Measurements from ENCODE around the gene SLC26A8. TPM values are rescaled to one million over a fixed set of nuclear protein-coding genes. Genes with fewer than 3 reads are reported as not detected.

SLC26A8 gene
- polyA plus RNA-seq, 3 donors: 0.52 to 1.7 (median 1.5) TPM

GRCh38 chr6:36053878-36054277 lies 29.4 kb upstream of the SLC26A8 start:
- H3K27me3 ChIP-seq (ENCODE audit: control insufficient read depth in 2 of 2, insufficient read depth in 2 of 2, low read length in 2 of 2): no peaks in the 10 kb centered on the region
- H3K4me3 ChIP-seq (replicated peaks in 1 of 3; ENCODE audit: low read depth in 2 of 3, low read length in 3 of 3): no peak overlapping the region
- no peak overlapping the region for H3K9ac ChIP-seq (ENCODE audit: insufficient read depth, low read length, poor library complexity, severe bottlenecking)
- H3K4me1 ChIP-seq (ENCODE audit: control insufficient read depth in 1 of 2, insufficient read depth in 2 of 2, low read length in 2 of 2): peaks cover 24 to 32% of the 10 kb centered on the region in 2 donors
- no peak overlapping the region for H3K4me2 ChIP-seq (replicated peaks; ENCODE audit: extremely low read depth, low read length, poor library complexity, severe bottlenecking)
- H4K20me1 ChIP-seq (ENCODE audit: insufficient read depth, low read length): peaks cover 100% of the 10 kb centered on the region
- no peaks in the 10 kb centered on the region for H3K27me3 Mint-ChIP-seq (ENCODE audit: low read depth in 3 of 3)
- H2AFZ ChIP-seq (ENCODE audit: insufficient read depth, low read depth, low read length, poor library complexity, severe bottlenecking): no peak overlapping the region
- no peak for DNase-seq
- H3K9me3 Mint-ChIP-seq: no peaks in the 10 kb centered on the region
- intact Hi-C loops (cut with micrococcal nuclease): no loop called here
- peak overlapping the region in 1 of 2 donors; percentile 20 for H3K27ac ChIP-seq (ENCODE audit: low read depth in 1 of 2, low read length in 2 of 2)
- H3K4me1 Mint-ChIP-seq: no peaks in the 10 kb centered on the region
- H3K9me3 ChIP-seq (replicated peaks in 1 of 2; ENCODE audit: control insufficient read depth in 1 of 2, insufficient read depth in 1 of 2, low read length in 2 of 2): no peaks in the 10 kb centered on the region
- 100% methylated on average over 1 of the region's 2 CpGs for WGBS (ENCODE audit: insufficient coverage)
- peak overlapping the region in 1 of 7 donors; percentile 11 for H3K27ac Mint-ChIP-seq
- H3K4me3 Mint-ChIP-seq: no peak overlapping the region
- H3K79me2 ChIP-seq (ENCODE audit: insufficient read depth, low read length): peaks cover 100% of the 10 kb centered on the region
- peaks cover 29 to 56% of the 10 kb centered on the region in 2 donors for H3K36me3 ChIP-seq (replicated peaks in 1 of 2; ENCODE audit: control insufficient read depth in 1 of 2, insufficient read depth in 2 of 2, low read length in 2 of 2)
- peaks cover 23 to 42% of the 10 kb centered on the region in 2 donors for H3K36me3 Mint-ChIP-seq
- TF ChIP-seq CTCF (IDR thresholded peaks at IDR 0.05): no peak

GRCh38 chr6:36052097-36052496 lies 27.7 kb upstream of the SLC26A8 start:
- Mint-ChIP-seq H3K4me1 (peaks cover 4% of the 10 kb centered on the region), H3K27me3 (ENCODE audit: low read depth in 3 of 3) (no peaks in the 10 kb centered on the region), H3K9me3 (no peaks in the 10 kb centered on the region), H3K4me3 (no peak overlapping the region), H3K36me3 (peaks cover 21 to 25% of the 10 kb centered on the region in 2 donors), H3K27ac (no peak overlapping the region)
- Histone ChIP-seq H3K4me1 (ENCODE audit: control insufficient read depth in 1 of 2, insufficient read depth in 2 of 2, low read length in 2 of 2) (peaks cover 35 to 43% of the 10 kb centered on the region in 2 donors), H3K9me3 (replicated peaks in 1 of 2; ENCODE audit: control insufficient read depth in 1 of 2, insufficient read depth in 1 of 2, low read length in 2 of 2) (no peaks in the 10 kb centered on the region), H2AFZ (ENCODE audit: insufficient read depth, low read depth, low read length, poor library complexity, severe bottlenecking) (no peak overlapping the region), H4K20me1 (ENCODE audit: insufficient read depth, low read length) (peaks cover 100% of the 10 kb centered on the region), H3K4me3 (replicated peaks in 1 of 3; ENCODE audit: low read depth in 2 of 3, low read length in 3 of 3) (no peak overlapping the region), H3K36me3 (replicated peaks in 1 of 2; ENCODE audit: control insufficient read depth in 1 of 2, insufficient read depth in 2 of 2, low read length in 2 of 2) (peaks cover 26 to 47% of the 10 kb centered on the region in 2 donors), H3K27ac (ENCODE audit: low read depth in 1 of 2, low read length in 2 of 2) (peak overlapping the region; percentile 16 to 66), H3K9ac (ENCODE audit: insufficient read depth, low read length, poor library complexity, severe bottlenecking) (no peak overlapping the region), H3K27me3 (ENCODE audit: control insufficient read depth in 2 of 2, insufficient read depth in 2 of 2, low read length in 2 of 2) (no peaks in the 10 kb centered on the region), H3K4me2 (replicated peaks; ENCODE audit: extremely low read depth, low read length, poor library complexity, severe bottlenecking) (no peak overlapping the region), H3K79me2 (ENCODE audit: insufficient read depth, low read length) (peaks cover 100% of the 10 kb centered on the region)
- TF ChIP-seq CTCF (IDR thresholded peaks at IDR 0.05): no peak
- intact Hi-C loops (cut with micrococcal nuclease): no loop called here
- 40% methylated on average over 2 of the region's 2 CpGs for WGBS (ENCODE audit: insufficient coverage)
- DNase-seq: no peak

Measured in CD14-positive monocyte (primary cell).